DND-41 (cell line): ENCODE results near the gene GPC5.

Source experiments
- ATAC-seq: fragments of 200-7000 bp; cut with Tn5 transposase; 3 replicates; pipeline ENCODE4 v1.9.1; 2021; ENCODE audit warnings: low read depth; ENCODE audit not compliant: insufficient read depth
- DNase-seq: peaks from one replicate; pipeline ENCODE4 v3.0.0-alpha.2; 2020
- H2AFZ ChIP-seq: 2 replicates; pipeline ENCODE4 v1.6.0; 2012; ENCODE audit warnings: low read depth, low read length
- H3K27ac ChIP-seq: 2 replicates; pipeline ENCODE4 v1.5.1; 2012; ENCODE audit warnings: low read length, inconsistent platforms
- H3K27me3 ChIP-seq: fragments of 200-600 bp; sonication (generic); 2 replicates; pipeline ENCODE4 v1.6.0; 2012; ENCODE audit warnings: low read length, mild to moderate bottlenecking, inconsistent platforms; ENCODE audit not compliant: insufficient read depth, poor library complexity
- H3K36me3 ChIP-seq: 2 replicates; pipeline ENCODE4 v1.5.1; 2012; ENCODE audit warnings: low read length, inconsistent platforms; ENCODE audit not compliant: insufficient read depth
- H3K4me1 ChIP-seq: 2 replicates; pipeline ENCODE4 v1.5.1; 2012; ENCODE audit warnings: mild to moderate bottlenecking, low read length; ENCODE audit not compliant: insufficient read depth
- H3K4me2 ChIP-seq: 2 replicates; pipeline ENCODE4 v1.6.0; 2012; ENCODE audit warnings: mild to moderate bottlenecking, moderate library complexity, low read length, inconsistent platforms; ENCODE audit not compliant: insufficient read depth
- H3K4me3 ChIP-seq, 2 experiments: fragments of 200-600 bp in 1 of 2; shearing (Covaris generic) in 1 of 2; 2 replicates each; pipeline ENCODE4 v1.5.1; 2012 to 2016; ENCODE audit warnings: inconsistent platforms in 2 of 2, low read length in 2 of 2, mild to moderate bottlenecking in 2 of 2, low read depth in 1 of 2, moderate library complexity in 1 of 2
- H3K79me2 ChIP-seq: 2 replicates; pipeline ENCODE4 v1.6.0; 2012; ENCODE audit warnings: low read length, inconsistent platforms; ENCODE audit not compliant: insufficient read depth
- H3K9ac ChIP-seq: 2 replicates; pipeline ENCODE4 v1.6.0; 2012; ENCODE audit warnings: low read depth, mild to moderate bottlenecking, inconsistent platforms, low read length, moderate library complexity
- H3K9me3 ChIP-seq: 2 replicates; pipeline ENCODE4 v1.5.1; 2012; ENCODE audit warnings: low read length, moderate library complexity, mild to moderate bottlenecking, inconsistent platforms; ENCODE audit not compliant: insufficient read depth, severe bottlenecking
- H4K20me1 ChIP-seq: 2 replicates; pipeline ENCODE4 v1.6.0; 2012; ENCODE audit warnings: low read length; ENCODE audit not compliant: insufficient read depth
- CTCF ChIP-seq: IDR thresholded peaks from 2 replicates; pipeline ENCODE4 v1.5.1; 2012; ENCODE audit warnings: borderline replicate concordance, low read length, moderate library complexity, mild to moderate bottlenecking; ENCODE audit not compliant: poor library complexity, severe bottlenecking; ENCODE audit errors: extremely low read depth
- EZH2 ChIP-seq: IDR thresholded peaks from 3 replicates; pipeline ENCODE4 v1.6.1; 2012; ENCODE audit warnings: borderline replicate concordance, low read depth, mild to moderate bottlenecking, moderate library complexity, low read length, inconsistent platforms; ENCODE audit not compliant: severe bottlenecking

Gene GPC5

DNA sequence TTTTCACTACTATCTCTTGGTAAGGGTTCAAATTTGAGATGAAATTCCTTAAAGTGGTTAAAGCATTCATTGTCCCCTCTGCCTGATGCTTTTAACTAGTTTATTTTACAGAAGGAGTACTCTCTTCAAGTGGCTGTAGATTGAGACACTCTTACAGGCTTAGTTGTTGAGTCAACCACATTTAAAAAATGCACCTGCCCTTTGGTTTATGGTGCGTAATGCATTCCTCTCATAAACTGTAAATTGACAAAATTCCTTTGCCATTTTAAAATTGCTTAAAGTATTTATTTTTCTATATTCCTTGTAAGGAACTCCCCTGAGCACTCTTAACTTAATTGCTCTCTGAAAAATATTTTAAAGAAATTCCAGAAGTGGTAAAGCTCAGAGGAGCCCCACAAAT lies 826 bp upstream of the GPC5 start:
- H3K27ac ChIP-seq: no peak overlapping the region
- ATAC-seq (no peak), DNase-seq (no peak)
- H2AFZ ChIP-seq: no peak overlapping the region
- H3K4me3 ChIP-seq: no peak overlapping the region
- TF ChIP-seq EZH2 (no peak), CTCF (no peak)
- H3K79me2 ChIP-seq: no peaks in the 10 kb centered on the region
- no peaks in the 10 kb centered on the region for H4K20me1 ChIP-seq
- H3K27me3 ChIP-seq: peaks cover 3% of the 10 kb centered on the region
- H3K9me3 ChIP-seq: no peaks in the 10 kb centered on the region
- H3K4me1 ChIP-seq: no peaks in the 10 kb centered on the region
- H3K4me2 ChIP-seq: no peak overlapping the region
- no peak overlapping the region for H3K9ac ChIP-seq
- H3K36me3 ChIP-seq: no peaks in the 10 kb centered on the region

- H3K79me2 ChIP-seq: no peaks in the 10 kb centered on the region
- H3K9ac ChIP-seq: no peak overlapping the region
- no peaks in the 10 kb centered on the region for H3K36me3 ChIP-seq
- H3K27me3 ChIP-seq: peaks cover 6% of the 10 kb centered on the region
- DNase-seq (no peak), ATAC-seq (no peak)
- no peak overlapping the region for H2AFZ ChIP-seq
- H3K4me2 ChIP-seq: no peak overlapping the region
- H3K4me1 ChIP-seq: no peaks in the 10 kb centered on the region
- H3K4me3 ChIP-seq: no peak overlapping the region
- TF ChIP-seq CTCF (no peak), EZH2 (no peak)
- no peak overlapping the region for H3K27ac ChIP-seq
- no peaks in the 10 kb centered on the region for H3K9me3 ChIP-seq
- no peaks in the 10 kb centered on the region for H4K20me1 ChIP-seq
Observed at GRCh38 chr13:91399189-91400062, 1.0 kb downstream of the GPC5 start.

DNA sequence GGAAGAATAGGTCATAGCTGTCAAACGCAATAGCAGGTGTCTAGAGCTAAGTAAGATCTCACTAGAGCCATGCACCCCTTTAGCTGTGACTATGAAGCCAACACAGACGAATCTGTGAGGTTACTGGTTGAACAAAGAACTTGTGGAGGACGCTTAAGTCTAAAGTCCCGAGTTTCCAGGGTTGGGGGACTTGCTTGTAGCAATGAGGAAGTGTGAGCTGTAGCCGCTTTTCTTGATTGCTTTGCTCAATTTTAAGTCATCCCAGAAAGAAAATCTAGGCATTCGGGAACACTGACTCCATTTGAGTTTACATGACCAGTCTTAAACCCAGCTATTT lies 1.6 kb downstream of the GPC5 start:
- no peak overlapping the region for H3K4me3 ChIP-seq
- DNase-seq (no peak), ATAC-seq (no peak)
- no peak overlapping the region for H2AFZ ChIP-seq
- H3K4me1 ChIP-seq: no peaks in the 10 kb centered on the region
- H3K27ac ChIP-seq: no peak overlapping the region
- TF ChIP-seq CTCF: no peak
- TF ChIP-seq EZH2: no peak
- peaks cover 6% of the 10 kb centered on the region for H3K27me3 ChIP-seq
- no peaks in the 10 kb centered on the region for H4K20me1 ChIP-seq
- H3K9me3 ChIP-seq: no peaks in the 10 kb centered on the region
- no peak overlapping the region for H3K9ac ChIP-seq
- H3K79me2 ChIP-seq: no peaks in the 10 kb centered on the region
- H3K4me2 ChIP-seq: no peak overlapping the region
- no peaks in the 10 kb centered on the region for H3K36me3 ChIP-seq

DNA sequence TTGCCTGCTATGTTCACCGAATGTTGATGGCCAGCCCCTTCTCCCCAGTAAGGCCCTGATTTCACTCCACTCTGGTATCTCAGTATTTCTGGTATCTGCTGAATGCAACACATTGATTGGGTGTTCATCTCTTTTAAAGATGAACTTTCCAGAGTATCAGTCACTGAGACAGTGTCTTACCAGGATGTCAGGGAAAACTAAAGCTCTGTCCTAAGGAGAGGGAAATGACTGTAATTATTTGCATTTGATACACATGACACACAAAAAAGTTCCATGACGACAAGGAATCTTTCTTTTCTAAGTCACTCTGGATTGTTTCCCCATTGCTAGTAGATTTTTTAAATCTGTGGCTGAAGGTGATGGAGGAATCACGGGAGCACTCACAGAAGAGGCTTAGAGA lies 2.2 kb downstream of the GPC5 start:
- Histone ChIP-seq H3K36me3 (no peaks in the 10 kb centered on the region), H3K9me3 (no peaks in the 10 kb centered on the region), H3K4me1 (no peaks in the 10 kb centered on the region), H3K27me3 (peaks cover 6% of the 10 kb centered on the region), H3K27ac (no peak overlapping the region), H3K79me2 (no peaks in the 10 kb centered on the region), H3K9ac (no peak overlapping the region), H3K4me2 (no peak overlapping the region), H2AFZ (no peak overlapping the region), H3K4me3 (no peak overlapping the region), H4K20me1 (no peaks in the 10 kb centered on the region)
- no peak for ATAC-seq
- no peak for TF ChIP-seq EZH2
- no peak for TF ChIP-seq CTCF
- DNase-seq: no peak
